GM12872 (cell line): ENCODE measurements around the gene PDZK1IP1.

Experiments
- TF ChIP-seq, protein P1 (sequence below): IDR thresholded peaks from 3 replicates; pipeline ENCODE4 v1.5.1; 2011; ENCODE audit warnings: low read depth, mild to moderate bottlenecking, low read length, moderate library complexity; ENCODE audit not compliant: insufficient read depth

The PDZK1IP1 gene

DNA sequence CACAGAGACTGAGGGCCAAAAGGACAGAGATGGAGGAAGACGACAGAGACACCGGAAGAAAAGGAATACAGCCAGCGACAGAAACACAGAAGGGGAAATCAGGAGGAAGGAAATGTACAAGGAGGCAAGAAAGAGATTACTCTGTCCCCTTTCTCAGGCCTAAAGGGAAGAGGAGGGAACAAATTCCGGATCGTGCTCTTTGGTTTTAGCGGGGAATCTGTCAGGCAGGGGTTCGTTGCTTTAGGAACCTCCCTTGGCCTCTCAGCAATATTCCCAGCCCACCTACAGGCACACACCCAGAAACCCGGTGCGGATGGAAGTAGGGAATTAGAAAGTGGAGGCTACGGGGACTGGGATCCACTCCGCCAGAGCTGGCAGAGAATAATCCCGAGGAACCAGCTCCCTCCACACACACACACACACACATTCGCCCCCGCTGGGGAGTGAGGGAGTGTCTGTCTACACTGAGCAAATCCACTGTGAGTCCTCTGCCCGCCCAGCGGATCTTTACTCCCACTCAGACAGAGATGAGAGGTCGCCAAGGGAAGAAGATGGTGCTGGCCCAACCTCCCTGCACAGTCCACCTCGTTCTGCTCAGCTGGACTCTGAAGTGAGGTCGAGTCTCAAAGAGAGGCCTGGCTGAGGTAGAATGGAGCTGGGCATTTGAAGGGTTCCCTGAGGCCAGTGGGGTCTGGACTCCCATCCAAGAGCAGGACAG is 36.4 kb upstream of the PDZK1IP1 start:
- TF ChIP-seq, protein P1, sequence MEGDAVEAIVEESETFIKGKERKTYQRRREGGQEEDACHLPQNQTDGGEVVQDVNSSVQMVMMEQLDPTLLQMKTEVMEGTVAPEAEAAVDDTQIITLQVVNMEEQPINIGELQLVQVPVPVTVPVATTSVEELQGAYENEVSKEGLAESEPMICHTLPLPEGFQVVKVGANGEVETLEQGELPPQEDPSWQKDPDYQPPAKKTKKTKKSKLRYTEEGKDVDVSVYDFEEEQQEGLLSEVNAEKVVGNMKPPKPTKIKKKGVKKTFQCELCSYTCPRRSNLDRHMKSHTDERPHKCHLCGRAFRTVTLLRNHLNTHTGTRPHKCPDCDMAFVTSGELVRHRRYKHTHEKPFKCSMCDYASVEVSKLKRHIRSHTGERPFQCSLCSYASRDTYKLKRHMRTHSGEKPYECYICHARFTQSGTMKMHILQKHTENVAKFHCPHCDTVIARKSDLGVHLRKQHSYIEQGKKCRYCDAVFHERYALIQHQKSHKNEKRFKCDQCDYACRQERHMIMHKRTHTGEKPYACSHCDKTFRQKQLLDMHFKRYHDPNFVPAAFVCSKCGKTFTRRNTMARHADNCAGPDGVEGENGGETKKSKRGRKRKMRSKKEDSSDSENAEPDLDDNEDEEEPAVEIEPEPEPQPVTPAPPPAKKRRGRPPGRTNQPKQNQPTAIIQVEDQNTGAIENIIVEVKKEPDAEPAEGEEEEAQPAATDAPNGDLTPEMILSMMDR = no peak

DNA sequence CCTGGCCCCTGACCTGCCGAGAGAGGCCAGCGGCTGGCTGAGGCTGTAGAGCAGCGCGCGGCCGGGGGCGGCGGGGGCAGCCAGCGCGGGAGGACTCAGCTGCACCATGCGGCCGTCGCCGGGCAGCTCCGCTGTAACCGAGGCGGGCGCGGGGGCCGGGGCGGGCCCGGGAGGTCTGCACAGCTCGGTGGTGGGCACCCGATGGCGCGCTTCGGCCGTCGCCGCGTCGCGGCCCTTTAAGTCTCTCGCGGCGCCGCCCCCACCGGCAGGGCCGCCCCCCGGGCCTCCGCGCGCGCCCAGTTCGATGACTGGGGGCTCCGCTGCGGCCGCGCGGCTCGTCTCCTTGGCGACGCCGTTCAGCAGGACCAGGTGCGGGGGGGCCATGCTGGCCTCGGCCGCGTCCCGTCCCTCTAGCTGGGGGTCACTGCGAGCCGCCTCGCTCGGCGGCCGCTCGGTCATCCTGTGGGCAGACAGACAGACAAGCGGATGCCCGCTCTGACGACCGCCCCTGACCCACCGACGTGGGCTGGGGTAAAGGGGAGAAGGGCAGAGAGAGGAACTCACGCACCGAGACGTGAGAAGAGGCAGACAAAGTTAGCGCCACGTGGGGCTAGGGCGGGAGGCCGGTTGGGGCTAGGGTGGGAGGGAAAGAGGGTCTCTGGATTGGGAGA is 35.7 kb upstream of the PDZK1IP1 start:
- TF ChIP-seq, protein P1 = no peak

DNA sequence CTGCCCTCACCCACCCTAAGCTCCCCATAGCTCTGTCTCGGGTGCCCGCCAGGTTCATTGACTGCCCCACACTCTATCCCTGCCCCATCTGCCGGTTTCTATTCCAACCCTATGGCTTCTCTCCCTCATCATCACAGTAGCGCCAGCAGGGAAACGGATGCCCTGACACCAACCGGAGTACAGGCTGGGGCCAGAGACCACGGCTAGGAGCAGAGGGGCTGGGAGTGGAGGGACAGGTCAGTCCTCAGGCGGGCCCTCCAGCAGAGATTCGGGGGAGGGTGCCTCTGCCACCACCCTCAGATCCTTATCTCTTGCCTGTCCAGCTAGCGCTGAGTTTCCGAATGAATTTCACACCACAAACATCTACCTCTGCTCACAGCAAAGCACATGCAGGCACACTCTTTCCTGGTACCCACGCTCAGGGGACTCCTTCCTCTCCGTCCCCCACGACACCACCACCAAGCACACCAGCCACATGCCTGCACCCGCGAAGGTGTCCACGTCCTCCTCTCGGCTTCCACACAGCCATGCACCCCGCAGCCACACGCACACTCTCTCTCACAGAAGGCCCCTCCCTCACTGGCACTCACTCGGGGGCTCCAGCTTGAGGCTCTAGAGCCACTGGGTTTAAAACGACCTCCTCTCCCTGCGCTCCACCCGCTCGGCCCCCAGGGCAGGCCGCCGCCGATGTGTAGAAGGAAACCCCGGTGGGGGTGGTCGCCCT is 35.0 kb upstream of the PDZK1IP1 start:
- TF ChIP-seq, protein P1 = no peak

- TF ChIP-seq, protein P1 = no peak
Observed at GRCh38 chr1:47223921-47224675, 34.3 kb upstream of the PDZK1IP1 start.

GRCh38 chr1:47223174-47223920 is 33.5 kb upstream of the PDZK1IP1 start:
- TF ChIP-seq, protein P1 = no peak

DNA sequence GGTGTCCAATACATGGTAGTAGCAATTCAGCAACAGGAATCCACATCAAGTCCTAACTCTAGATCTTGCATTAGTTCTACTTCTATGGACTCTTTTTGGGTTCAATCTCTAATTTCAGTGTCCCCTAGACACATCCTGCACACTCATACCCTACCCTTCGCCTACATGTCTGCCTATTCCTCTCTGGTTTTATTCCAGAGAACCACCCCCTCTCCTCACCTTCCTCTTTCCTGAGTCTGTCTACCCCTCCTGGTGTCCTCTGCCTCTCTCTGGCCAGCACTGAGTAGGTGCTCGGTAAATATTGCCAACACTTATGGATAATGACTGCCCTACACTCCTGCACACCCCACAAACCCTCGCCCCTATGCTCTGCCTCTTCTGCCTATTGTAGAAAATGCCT is 32.6 kb upstream of the PDZK1IP1 start:
- TF ChIP-seq, protein P1 = no peak
